ENCODE measurements around the gene CEP112. TPM values are rescaled to one million over a fixed set of nuclear protein-coding genes. Genes with fewer than 3 reads are reported as not detected.

CEP112 gene
- total and polyA plus RNA-seq, 2 of the 13 experiments (the other 11 are each of a cell fraction or from before 2014, with no cell fraction given): 1.2 to 3.4 TPM

GRCh38 chr17:65595071-65595656, 596.8 kb downstream of the CEP112 start:
- CTCF ChIA-PET (ENCODE audit: low intra/inter-chr PET ratio, low total read pairs): no interaction called here
- TF ChIP-seq NFYB (CRISPR knock-in tag; IDR thresholded peaks at IDR 0.05) (peak; percentile 68), PBX3 (CRISPR knock-in tag; IDR thresholded peaks at IDR 0.05; ENCODE audit: borderline replicate concordance) (no peak), NFYC (CRISPR knock-in tag; IDR thresholded peaks at IDR 0.05) (peak; percentile 70), ZSCAN21 (CRISPR knock-in tag; IDR thresholded peaks at IDR 0.05; ENCODE audit: borderline replicate concordance) (no peak), USF2 (IDR thresholded peaks at IDR 0.05; ENCODE audit: low read depth, low read length) (peak; percentile 39; the same call in 1 of the 2 replicates), USF2 (CRISPR knock-in tag; IDR thresholded peaks at IDR 0.05; ENCODE audit: borderline replicate concordance) (no peak)
- intact Hi-C loops (cut with micrococcal nuclease; ENCODE audit: unreplicated experiment) (no loop called here), in situ Hi-C loops (cut with HindIII; ENCODE audit: extremely low pct_ligation_motif_present, low pct_unique_long_range_greater_than_20kb) (no loop called here)
- Histone ChIP-seq H3K79me2 (ENCODE audit: insufficient read depth, low read length) (no peaks in the 10 kb centered on the region), H3K27ac (ENCODE audit: extremely low read length, insufficient read depth, low read length) (no peak overlapping the region), H3K4me2 (ENCODE audit: low read depth, low read length) (0 out of 2 replicates have a peak overlapping the region, but pooled peaks have one; percentile 8), H2AFZ (ENCODE audit: low read length) (no peak overlapping the region), H3K9ac (ENCODE audit: insufficient read depth, low read depth, low read length) (no peak overlapping the region), H3K4me3 (replicated peaks in 1 of 3; ENCODE audit: insufficient read depth in 1 of 3, low read depth in 2 of 3, low read length in 3 of 3) (no peak overlapping the region), H3K9me3 (ENCODE audit: low read length) (no peaks in the 10 kb centered on the region), H3K36me3 (replicated peaks in 1 of 2; ENCODE audit: control insufficient read depth in 1 of 2, insufficient read depth in 2 of 2, low read length in 2 of 2) (no peaks in the 10 kb centered on the region), H3K4me1 (ENCODE audit: insufficient read depth, low read length) (peaks cover 33% of the 10 kb centered on the region), H4K20me1 (ENCODE audit: insufficient read depth, low read length) (no peaks in the 10 kb centered on the region), H3K27me3 (ENCODE audit: control insufficient read depth in 1 of 2, insufficient read depth in 2 of 2, low read length in 2 of 2) (no peaks in the 10 kb centered on the region; a peak in 1 of 5 replicates)
- BruUV-seq (replicated peaks): no TSS peak
- DNase-seq (ENCODE audit: low spot score) (no peak), ATAC-seq (no peak), FAIRE-seq (no peak)
- POLR2A ChIA-PET: no interaction called here
- 68% methylated on average over 4 of the region's 4 CpGs for WGBS (ENCODE audit: low lambda C conversion rate)

Measured in HepG2 (cell line).